Activated CD8-positive, alpha-beta memory T cell treated with anti-CD3 and anti-CD28 coated beads, Interleukin-2, amount 50 U/mL, for 48 hours (primary cell): Measurements from ENCODE around the gene SYTL1.

Source experiments
- DNase-seq: peaks from one replicate; pipeline ENCODE4 v3.0.0-alpha.2; 2020

Gene SYTL1

DNA sequence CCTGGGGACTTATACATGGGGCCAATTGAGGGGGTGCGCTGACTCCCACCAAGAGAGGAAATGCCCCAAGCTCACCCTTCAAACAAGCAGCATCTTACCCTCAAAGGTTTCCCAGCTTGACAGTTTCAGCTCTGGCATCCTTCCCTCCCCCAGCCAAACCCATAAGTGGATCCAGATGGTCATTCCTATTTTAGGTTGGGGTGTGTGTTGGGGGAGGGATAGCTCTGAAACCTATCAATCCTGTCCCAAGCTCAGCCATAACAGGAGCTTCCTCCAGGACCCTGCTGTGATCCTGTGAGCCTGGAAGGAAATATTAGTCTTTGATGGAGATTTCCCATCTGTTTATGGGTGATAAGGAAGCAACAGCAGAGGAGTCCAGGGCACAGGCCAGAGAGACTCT, 23.2 kb upstream of the SYTL1 start:
- no peak for DNase-seq

DNA sequence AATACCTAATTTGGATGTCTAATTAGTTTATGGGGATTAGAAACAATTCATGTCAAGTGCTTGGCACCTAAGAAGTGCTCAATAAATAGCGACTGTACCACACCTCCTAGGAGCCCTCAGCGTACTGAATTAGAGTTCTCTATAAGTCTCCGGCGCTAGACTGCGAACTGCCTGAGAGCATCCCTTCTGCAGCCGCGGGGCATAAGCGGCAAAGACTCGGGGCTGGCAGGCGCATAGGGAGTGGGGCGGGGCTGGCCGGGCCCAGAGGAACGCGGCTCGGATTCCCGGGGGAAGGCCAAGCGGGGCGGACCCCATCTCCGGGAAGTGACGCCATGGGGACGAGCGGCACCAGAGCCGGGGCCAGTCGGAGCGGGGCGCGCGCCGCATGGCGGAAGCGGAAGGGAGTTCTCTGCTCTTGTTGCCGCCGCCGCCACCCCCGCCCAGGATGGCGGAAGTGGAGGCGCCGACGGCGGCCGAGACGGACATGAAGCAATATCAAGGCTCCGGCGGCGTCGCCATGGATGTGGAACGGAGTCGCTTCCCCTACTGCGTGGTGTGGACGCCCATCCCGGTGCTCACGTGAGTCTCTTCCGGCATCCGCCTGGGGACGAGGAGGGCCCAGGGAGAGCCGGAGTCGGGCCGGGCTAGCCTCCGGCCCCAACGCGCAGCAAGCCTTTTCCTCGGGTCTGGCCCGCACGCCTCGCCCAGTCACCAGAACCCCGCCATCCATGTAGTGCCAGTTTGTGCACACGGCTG, 19.8 kb upstream of the SYTL1 start, which contains the start of gene TMEM222:
TMEM222 (plus strand) TSS at position 351 of the 756 bp plus-strand sequence; CDS start at position 386, 35 bp downstream.
- peak; percentile 99 for DNase-seq

DNA sequence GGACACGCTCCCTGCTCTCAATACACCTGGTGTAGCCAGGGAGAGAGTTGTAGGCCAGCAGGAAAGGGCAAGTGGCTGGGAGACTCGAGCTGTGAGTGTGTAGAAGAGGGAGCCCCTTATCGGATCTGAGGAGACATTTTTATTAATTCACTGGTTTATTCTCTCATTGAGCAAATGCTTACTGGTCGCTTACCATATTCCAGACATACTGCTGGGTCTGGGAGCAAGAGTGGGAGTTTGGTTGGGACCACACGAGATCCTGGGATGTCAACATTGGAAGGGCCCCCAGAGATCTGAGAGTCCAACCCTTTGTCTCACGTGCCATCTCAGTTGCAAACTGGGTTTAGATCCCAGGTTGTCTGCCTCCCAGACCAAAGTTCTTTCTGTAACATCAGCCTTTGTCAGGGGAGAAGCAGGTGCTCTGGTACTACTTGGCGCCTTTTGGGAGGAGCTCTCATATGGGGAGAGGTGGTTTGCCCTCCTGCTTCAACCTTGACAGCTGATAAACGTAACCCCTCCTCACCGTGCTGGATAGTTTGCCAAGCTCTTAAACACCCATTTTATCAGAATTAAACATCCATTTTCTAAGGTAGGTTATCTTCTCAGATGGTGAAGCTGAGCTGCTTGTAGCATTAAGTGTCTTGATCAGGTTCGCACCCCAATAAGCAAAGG, 19.1 kb upstream of the SYTL1 start:
- DNase-seq = no peak

- no peak for DNase-seq
Measured at GRCh38 chr1:27325286-27325685, 16.5 kb upstream of the SYTL1 start.

DNA sequence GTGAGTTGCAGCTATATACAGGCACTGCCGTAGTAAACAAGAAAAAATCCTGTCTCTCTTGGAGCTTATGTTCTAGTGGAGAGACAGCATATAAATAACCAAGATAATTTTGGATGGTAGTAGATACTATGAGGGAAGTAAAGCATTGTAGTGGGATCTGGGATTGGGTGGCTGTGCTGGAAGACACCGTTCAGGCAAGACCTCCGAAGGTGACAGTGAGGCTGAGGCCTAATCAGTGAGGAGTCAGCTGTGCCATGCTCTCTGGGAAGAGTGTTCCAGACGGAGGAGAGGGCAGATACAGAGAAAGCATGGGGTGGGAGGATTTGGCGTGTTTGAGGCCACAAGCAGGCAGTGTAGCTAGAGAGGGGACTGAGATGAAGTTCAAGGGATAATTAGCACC, 13.9 kb upstream of the SYTL1 start:
- no peak for DNase-seq

GRCh38 chr1:27330786-27331185, 11.0 kb upstream of the SYTL1 start:
- DNase-seq = no peak

DNA sequence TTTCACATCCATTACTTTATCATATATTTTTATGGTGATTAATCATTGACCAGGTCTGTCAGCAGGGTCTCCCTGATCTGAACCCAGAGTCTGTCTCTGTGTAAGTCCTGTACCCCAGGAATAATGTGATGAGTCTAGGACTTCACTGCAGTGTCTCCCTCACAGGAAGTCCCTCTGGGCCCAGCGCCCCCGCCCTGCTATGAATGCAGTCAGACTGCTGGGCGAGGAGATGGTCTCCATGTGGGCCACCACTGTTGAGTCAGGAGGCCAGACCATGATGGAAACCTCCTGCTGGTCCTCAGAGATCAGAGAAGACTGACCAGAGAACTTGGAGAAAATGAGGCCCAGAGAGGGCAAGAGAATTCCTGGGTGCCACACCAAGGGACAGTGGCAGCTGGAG, 10.4 kb upstream of the SYTL1 start:
- DNase-seq = no peak

DNA sequence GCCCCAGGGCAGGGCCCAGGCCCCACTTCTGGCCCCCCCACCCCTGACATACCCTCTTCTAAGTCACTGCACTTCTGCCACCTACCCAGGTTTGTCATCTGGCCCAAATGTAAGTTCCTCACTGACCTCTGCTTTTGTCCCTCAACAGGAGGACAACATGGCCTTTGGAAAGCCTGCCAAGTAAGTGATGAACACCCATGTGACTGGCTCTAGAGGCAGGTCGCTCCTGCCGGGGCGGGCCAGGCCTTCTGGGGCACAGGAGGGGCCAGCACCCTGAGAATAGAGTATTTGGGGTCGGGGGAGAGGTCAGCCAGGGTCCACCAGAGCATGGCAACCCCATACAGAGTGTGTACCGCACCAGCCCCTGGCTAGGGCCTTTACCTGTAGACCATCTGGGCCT, 9.9 kb upstream of the SYTL1 start:
- no peak for DNase-seq

DNA sequence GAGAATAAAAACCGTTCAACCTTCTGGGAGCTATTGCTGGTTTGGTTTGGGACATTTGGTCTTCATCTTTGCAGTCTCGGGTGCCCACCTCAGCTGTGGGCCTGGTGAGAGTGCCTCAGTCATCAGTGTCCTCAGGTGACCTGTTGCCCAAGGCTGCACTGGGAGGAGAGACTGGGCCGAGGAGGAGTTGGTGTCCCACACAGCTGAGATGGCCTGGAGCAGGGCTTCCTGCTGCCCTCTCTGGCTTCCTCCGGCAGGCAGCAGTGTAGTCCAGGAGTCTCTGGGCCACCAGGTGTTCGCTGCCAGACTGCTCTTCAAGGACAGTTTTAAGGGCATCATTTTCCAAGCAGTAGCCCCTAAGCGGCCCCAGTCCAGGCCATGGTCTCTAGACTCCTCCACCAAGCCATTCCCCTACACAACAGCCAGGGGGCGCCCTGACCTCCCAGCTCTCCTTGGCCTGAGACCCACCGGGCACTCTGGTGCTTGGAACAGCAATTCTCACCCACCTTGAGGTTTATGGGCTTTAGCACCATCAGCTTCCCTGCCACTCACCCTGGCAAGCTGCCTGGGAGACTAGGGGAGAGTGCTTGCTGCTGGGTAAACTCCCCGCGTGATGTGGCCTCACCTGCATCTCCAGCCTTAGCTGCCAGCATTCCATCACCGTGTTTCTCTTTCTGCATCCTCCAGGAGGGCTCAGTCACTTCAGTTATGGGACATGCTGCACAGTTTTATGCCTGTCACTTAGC, 9.1 kb upstream of the SYTL1 start:
- DNase-seq = peak; percentile 82

DNA sequence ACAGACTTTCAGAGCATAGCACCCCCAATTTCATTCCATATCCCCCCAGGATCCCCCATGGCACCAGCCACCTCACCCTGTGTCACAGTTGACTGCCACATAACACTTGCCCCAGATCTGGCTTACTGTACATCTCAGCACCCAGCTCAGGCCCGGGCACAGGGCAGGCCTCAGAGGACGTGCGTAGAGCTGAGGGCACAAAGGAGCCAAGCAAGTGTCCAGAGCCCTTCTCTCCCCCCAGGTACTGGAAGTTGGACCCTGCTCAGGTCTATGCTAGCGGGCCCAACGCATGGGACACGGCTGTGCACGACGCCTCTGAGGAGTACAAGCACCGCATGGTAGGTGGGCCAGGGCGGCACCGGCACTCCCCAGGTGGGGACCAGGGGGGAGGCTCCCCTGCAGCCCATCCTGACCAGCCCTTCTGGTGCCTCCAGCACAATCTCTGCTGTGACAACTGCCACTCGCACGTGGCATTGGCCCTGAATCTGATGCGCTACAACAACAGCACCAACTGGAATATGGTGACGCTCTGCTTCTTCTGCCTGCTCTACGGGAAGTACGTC, 8.0 kb upstream of the SYTL1 start:
- no peak for DNase-seq

GRCh38 chr1:27335506-27336422, 6.1 kb upstream of the SYTL1 start:
- DNase-seq = no peak

DNA sequence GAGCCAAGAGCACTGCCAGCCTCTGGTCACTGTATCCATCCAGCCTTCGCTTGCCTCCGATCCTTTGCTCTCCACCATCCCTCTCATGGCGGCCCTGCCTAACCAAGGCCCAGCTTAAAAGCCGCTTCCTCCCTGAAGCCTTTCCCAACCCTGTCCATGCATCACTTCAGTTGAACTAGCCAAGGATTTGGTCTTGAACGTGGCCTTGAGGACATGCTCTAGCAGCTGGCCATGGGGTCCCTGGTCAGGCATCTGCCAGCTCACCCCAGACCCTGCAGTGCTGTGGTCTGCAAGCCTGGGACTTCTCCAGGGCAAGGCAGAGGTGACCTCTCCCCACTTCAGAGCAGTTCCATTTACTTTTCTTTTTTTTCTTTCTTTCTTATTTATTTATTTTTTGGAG, 5.1 kb upstream of the SYTL1 start:
- DNase-seq = no peak

DNA sequence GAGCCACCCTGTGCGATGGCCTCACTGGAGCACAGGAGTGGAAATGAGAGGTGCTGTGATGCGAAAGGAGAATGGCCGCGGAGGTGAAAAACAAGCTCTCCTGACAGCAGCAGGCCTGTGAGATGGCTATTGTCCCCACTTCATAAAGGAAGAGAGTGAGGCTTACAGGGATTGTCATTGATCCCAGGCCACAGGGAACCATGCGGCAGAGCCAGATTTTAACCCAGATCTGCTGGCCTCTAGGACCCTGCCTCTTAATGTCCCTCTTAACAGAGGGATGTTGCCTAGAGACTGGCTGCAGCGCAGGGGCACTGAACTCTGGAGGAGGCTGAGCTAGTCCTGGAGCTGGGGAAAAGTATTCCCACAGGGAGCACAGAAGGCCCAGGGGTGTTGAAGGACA, 3.1 kb upstream of the SYTL1 start:
- DNase-seq = no peak

DNA sequence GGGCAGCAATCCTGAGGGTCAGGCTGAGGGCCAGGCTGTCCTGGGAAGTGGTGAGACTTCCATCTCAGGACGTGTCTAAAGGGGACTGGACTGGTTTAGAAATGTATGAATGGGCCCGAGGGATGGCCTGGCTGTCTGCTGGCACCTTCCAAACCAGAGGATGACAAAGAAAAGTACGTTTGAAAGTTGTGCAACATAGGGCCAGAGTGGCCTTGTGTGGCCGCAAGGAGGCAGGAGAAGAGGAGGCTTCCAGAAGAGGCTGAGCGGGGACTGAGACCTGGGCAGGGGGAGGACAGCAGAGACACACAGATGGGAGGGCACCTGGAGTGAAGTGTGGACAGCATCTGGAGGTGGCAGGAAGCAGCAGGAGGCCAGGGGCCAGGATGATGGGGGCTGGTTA, 2.6 kb upstream of the SYTL1 start:
- no peak for DNase-seq

GRCh38 chr1:27342391-27342777, 562 bp downstream of the SYTL1 start:
- peak; percentile 63 for DNase-seq

GRCh38 chr1:27342778-27343638, 1.2 kb downstream of the SYTL1 start:
- peak; percentile 79 for DNase-seq

- no peak for DNase-seq
Measured at GRCh38 chr1:27343639-27344025, 1.8 kb downstream of the SYTL1 start.

- DNase-seq = no peak
Measured at GRCh38 chr1:27345272-27345671, 3.5 kb downstream of the SYTL1 start.

GRCh38 chr1:27346357-27346756, 4.5 kb downstream of the SYTL1 start:
- DNase-seq = no peak

DNA sequence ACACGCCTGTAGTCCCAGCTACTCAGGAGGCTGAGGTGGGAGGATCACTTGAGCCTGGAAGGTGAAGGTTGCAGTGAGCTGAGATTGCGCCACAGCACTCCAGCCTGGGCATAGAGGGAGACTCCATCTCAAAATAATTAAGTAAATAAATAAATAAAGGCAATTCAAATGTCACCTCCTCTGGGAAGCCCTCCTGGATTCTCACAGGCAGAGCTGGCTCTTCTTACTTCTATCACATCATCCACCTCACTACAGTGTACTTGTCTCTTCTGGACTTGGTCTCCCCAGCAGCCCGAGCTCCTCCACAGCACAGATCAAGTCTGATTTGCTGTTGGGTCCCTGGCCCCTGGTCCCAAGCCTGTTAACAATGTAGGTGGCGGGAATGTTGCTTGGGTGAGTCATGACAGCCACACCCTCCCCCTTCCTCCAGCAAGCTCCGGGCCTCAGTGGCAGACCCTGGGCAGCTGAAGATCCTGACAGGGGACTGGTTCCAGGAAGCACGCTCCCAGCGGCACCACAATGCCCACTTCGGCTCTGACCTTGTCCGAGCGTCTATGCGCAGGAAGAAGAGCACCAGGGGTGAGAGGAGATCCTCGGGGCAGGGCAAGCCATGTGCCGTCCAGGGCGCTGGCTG, 5.3 kb downstream of the SYTL1 start:
- DNase-seq = no peak
